Ascending aorta (tissue), 2 donors: ENCODE measurements around the gene GRM8. TPM values are rescaled to one million over a fixed set of nuclear protein-coding genes. Genes with fewer than 3 reads are reported as not detected.
"Not testable (repeated sequence)": the region's sequence is repeated elsewhere in the genome, so short reads cannot be mapped to it uniquely, and the experiment has no call there.

Experiments used
- DNase-seq, 2 donors: peaks; one replicate each; pipeline ENCODE4 v3.0.0-alpha.2; 2019; ENCODE audit warnings: low spot score in 2 of 2
- H3K27ac ChIP-seq, 2 donors: fragments of 200-600 bp; sonication (generic); one replicate each; pipeline ENCODE4 v1.5.1; 2016 to 2017; ENCODE audit warnings: mild to moderate bottlenecking in 1 of 2
- H3K27me3 ChIP-seq: fragments of 200-600 bp; sonication (generic); one replicate; pipeline ENCODE4 v1.5.1; 2017
- H3K36me3 ChIP-seq, 2 donors: fragments of 200-600 bp; sonication (generic); one replicate each; pipeline ENCODE4 v1.5.1; 2016
- H3K4me1 ChIP-seq, 2 donors: fragments of 200-600 bp; sonication (generic); one replicate each; pipeline ENCODE4 v1.5.1; 2016 to 2017; ENCODE audit warnings: mild to moderate bottlenecking in 1 of 2
- H3K4me3 ChIP-seq, 2 donors: fragments of 200-600 bp; sonication (generic); one replicate each; pipeline ENCODE4 v1.5.1; 2016 to 2017; ENCODE audit warnings: mild to moderate bottlenecking in 1 of 2
- H3K9me3 ChIP-seq, 2 donors: fragments of 200-600 bp; sonication (generic); one replicate each; pipeline ENCODE4 v1.5.1; 2016
- intact Hi-C: fragments of 100-400 bp; cut with DNase I; formaldehyde crosslinking; loops from one replicate; pipeline ENCODE4 v1.15.1; 2023
- total RNA-seq: library from RNA; depleted of rRNA; stranded (reverse); fragments of >200 nt; gene quantifications from one replicate; pipeline ENCODE4 v1.1.0, GENCODE V29; 2016
- TF ChIP-seq, protein P1 (sequence below), 3 experiments: fragments of 200-600 bp in 2 of 3; fragments of 450-650 bp in 1 of 3; sonication (generic) in 2 of 3; IDR thresholded peaks; one replicate each; pipeline ENCODE4 v1.5.1; 2016 to 2019; ENCODE audit warnings: antibody characterized with exemption in 3 of 3, mild to moderate bottlenecking in 1 of 3, moderate library complexity in 1 of 3

GRM8 gene
- total RNA-seq, 1 donor from 2014 or later: not detected

DNA sequence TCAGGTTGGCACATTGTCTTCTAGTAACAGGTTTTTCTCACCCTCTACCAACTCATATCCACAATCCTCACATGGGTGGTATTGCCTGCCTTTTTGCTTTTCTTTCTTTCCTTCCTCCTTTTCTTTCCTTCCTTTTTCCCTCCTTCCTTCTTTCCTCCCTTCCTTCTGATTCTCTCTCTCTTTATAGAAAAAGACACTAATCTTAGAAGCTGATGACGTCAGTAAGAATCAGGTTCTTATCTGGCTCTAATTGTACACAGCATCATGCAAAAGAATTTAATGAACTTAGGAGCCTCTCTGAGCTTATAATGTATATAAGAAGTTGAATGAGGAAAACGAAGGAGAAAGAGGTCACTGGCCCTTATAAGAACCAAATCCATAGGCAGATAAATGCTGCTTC, 328.3 kb downstream of the GRM8 start:
- Histone ChIP-seq H3K27me3 (no peaks in the 10 kb centered on the region), H3K9me3 (no peaks in the 10 kb centered on the region), H3K4me3 (no peak overlapping the region), H3K27ac (no peak overlapping the region), H3K36me3 (no peaks in the 10 kb centered on the region), H3K4me1 (no peaks in the 10 kb centered on the region)
- TF ChIP-seq, protein P1, sequence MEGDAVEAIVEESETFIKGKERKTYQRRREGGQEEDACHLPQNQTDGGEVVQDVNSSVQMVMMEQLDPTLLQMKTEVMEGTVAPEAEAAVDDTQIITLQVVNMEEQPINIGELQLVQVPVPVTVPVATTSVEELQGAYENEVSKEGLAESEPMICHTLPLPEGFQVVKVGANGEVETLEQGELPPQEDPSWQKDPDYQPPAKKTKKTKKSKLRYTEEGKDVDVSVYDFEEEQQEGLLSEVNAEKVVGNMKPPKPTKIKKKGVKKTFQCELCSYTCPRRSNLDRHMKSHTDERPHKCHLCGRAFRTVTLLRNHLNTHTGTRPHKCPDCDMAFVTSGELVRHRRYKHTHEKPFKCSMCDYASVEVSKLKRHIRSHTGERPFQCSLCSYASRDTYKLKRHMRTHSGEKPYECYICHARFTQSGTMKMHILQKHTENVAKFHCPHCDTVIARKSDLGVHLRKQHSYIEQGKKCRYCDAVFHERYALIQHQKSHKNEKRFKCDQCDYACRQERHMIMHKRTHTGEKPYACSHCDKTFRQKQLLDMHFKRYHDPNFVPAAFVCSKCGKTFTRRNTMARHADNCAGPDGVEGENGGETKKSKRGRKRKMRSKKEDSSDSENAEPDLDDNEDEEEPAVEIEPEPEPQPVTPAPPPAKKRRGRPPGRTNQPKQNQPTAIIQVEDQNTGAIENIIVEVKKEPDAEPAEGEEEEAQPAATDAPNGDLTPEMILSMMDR (IDR thresholded peaks at IDR 0.05): no peak
- intact Hi-C loops: no loop called here
- no peak for DNase-seq

- H3K4me1 ChIP-seq, H3K9me3 ChIP-seq, H3K4me3 ChIP-seq, H3K27ac ChIP-seq, DNase-seq, intact Hi-C loops, H3K27me3 ChIP-seq, H3K36me3 ChIP-seq: not testable (repeated sequence)
Observed at GRCh38 chr7:126911627-126912026, 341.1 kb downstream of the GRM8 start.

DNA sequence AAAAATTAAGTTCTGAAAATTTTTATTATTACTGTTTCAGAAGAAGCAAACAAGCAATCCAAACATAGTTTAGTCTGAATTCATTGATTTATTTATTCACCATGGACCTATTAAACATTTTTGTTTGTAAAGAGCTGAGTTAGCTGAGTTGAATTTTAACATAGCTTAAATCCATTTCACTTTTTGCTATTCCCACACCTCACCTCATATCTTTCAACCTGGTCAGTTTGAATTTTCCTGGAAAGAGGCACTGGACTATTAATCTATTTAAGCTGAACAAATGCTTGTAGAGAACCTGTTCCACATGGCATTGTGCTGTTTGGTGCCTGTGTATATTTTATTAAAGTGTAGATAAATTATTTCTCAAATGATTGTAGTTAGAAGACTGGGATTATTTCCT, 344.2 kb downstream of the GRM8 start:
- not testable (repeated sequence) for DNase-seq

DNA sequence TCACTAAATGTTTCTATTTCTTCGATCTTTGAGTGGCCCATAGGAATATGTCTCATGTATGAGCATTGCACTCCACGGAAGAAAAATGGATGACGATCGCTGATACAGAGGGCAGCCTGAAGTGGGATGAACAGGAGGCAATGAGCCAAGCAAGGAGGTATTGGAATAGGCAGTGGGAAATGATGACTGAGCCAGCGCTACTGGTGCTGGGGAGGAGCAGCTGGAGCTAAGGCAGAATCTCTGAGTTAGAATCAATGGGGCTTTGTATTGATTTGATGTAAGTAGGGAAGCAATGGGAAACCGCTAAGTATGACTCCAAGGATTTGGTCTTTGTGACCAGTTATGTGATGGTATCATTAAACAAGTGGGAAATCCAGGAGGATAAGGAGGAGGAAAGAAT, 345.1 kb downstream of the GRM8 start:
- H3K4me1 ChIP-seq, H3K9me3 ChIP-seq, H3K27ac ChIP-seq, H3K4me3 ChIP-seq, intact Hi-C loops, H3K27me3 ChIP-seq, H3K36me3 ChIP-seq, DNase-seq: not testable (repeated sequence)

More for the DNA sequence above, 344.2 kb downstream of the GRM8 start:
- H3K27me3 ChIP-seq, H3K36me3 ChIP-seq, H3K27ac ChIP-seq, H3K4me3 ChIP-seq, H3K9me3 ChIP-seq, H3K4me1 ChIP-seq, intact Hi-C loops: not testable (repeated sequence)

- H3K4me1 ChIP-seq, H3K36me3 ChIP-seq, H3K27me3 ChIP-seq, H3K27ac ChIP-seq, H3K9me3 ChIP-seq, DNase-seq, H3K4me3 ChIP-seq, intact Hi-C loops: not testable (repeated sequence)
Observed at GRCh38 chr7:126905255-126905654, 347.5 kb downstream of the GRM8 start.

- H3K36me3 ChIP-seq, H3K27me3 ChIP-seq, H3K4me3 ChIP-seq, DNase-seq, H3K27ac ChIP-seq, intact Hi-C loops, H3K9me3 ChIP-seq, H3K4me1 ChIP-seq: not testable (repeated sequence)
Observed at GRCh38 chr7:126901041-126901765, 351.5 kb downstream of the GRM8 start.

DNA sequence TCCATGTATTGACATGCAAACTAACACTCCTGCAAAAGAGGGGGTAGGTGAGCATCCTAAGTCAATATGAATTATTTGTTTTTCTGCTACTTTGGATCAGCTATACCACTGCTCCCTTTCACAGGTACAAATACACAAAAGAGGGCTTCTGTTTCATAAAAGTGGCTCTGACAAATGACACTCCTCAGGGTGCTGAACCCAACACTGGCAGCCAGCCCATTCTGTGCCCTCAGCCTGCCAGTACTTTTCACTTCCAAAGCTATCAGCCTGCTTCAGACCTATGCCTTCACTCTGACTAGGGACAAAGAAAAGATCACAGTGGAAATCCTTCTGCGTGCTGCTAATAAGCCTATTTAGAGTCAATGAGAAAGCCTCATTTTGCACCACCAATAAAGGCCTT, 364.8 kb downstream of the GRM8 start:
- intact Hi-C loops: not testable (repeated sequence)

DNA sequence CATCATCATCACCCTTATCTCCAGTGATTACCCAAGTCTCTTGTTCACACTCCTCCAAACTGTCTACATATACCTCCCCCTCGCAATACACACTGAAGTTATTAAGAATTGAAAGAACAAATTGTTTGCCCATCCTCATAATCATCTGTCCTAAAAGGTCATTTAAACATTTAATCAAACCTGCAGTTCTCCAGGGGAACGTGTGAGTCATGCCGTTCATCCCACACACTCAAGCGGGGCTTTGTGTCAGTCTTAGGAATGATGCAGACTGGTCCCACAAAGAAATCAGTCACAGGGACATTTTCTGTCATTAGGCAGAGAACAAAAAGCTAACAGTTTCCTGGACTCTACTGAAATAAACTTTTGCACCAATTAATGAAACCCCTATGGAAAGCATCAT, 365.2 kb downstream of the GRM8 start:
- H3K36me3 ChIP-seq, DNase-seq, H3K4me3 ChIP-seq, H3K27me3 ChIP-seq, H3K9me3 ChIP-seq, intact Hi-C loops, H3K27ac ChIP-seq, H3K4me1 ChIP-seq: not testable (repeated sequence)

More for the DNA sequence above, 364.8 kb downstream of the GRM8 start:
- DNase-seq, H3K4me3 ChIP-seq, H3K36me3 ChIP-seq, H3K27ac ChIP-seq, H3K4me1 ChIP-seq, H3K9me3 ChIP-seq, H3K27me3 ChIP-seq: not testable (repeated sequence)

GRCh38 chr7:126882730-126883129, 370.0 kb downstream of the GRM8 start:
- H3K36me3 ChIP-seq, H3K27me3 ChIP-seq, H3K9me3 ChIP-seq, H3K27ac ChIP-seq, H3K4me3 ChIP-seq, intact Hi-C loops, H3K4me1 ChIP-seq, DNase-seq: not testable (repeated sequence)

- H3K27me3 ChIP-seq, H3K4me1 ChIP-seq, H3K27ac ChIP-seq, H3K9me3 ChIP-seq, H3K36me3 ChIP-seq, DNase-seq, intact Hi-C loops, H3K4me3 ChIP-seq: not testable (repeated sequence)
Observed at GRCh38 chr7:126881908-126882307, 370.8 kb downstream of the GRM8 start.
